NB4 (cell line): ENCODE measurements around the gene INO80C.
"Not testable (repeated sequence)": the region's sequence is repeated elsewhere in the genome, so short reads cannot be mapped to it uniquely, and the experiment has no call there.

Source experiments
- DNase-seq: peaks from one replicate; pipeline ENCODE4 v3.0.0; 2010; ENCODE audit warnings: low read depth
- H3K4me3 ChIP-seq: one replicate; pipeline ENCODE4 v1.5.1; 2011; ENCODE audit warnings: mild to moderate bottlenecking, low read depth, low read length, moderate library complexity
- MYC ChIP-seq: IDR thresholded peaks from 2 replicates; pipeline ENCODE4 v1.6.1; 2011; ENCODE audit warnings: low read depth, low read length
- POLR2A ChIP-seq: IDR thresholded peaks from 2 replicates; pipeline ENCODE4 v1.6.1; 2011; ENCODE audit warnings: mild to moderate bottlenecking; ENCODE audit not compliant: insufficient read length; ENCODE audit errors: extremely low read depth
- TF ChIP-seq, protein P1 (sequence below): IDR thresholded peaks from 2 replicates; pipeline ENCODE4 v1.6.1; 2011; ENCODE audit warnings: low read depth, low read length
- TF ChIP-seq, protein P2 (sequence below): IDR thresholded peaks from one replicate; pipeline ENCODE4 v1.5.1; 2012; ENCODE audit warnings: low read depth, low read length

The INO80C gene

DNA sequence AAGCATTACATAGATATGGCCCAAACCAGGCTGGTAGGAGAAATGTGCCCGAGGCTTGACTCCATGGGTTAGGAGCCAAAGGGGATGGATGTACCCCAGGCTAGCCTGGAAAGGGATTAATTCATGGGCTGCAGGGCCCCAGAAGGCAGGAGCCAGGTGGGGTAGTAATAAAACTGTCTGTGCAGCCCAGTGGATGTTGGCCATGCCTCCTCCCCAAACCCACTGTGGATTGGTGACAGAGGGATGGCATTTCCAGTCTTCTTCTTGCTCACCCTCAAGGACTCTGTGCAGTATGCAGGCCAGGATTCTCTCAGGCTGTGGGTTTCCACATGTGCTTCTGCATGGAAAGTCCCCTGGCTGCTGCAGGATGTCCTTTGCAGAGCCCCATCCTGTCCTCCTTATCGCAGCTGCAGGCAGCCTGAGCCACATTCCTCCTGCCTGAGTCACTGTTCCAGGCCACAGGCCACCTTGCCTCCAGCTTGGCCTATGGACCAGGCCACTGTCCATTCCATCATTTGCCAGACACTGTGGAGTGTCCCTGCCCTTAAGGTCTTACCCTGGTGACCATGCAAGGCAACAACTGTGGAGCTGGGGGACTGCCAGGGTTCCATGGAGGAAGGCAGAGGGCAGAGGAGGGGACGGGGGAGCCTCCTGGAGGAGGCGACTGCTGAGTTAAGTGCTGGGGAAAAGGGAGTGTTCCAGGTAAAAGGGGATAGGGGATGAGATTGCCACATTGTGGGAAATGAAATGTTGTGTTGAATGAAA is 38.9 kb downstream of the INO80C start:
- DNase-seq, result no peak
- no peak overlapping the region for H3K4me3 ChIP-seq
- TF ChIP-seq, protein P1, sequence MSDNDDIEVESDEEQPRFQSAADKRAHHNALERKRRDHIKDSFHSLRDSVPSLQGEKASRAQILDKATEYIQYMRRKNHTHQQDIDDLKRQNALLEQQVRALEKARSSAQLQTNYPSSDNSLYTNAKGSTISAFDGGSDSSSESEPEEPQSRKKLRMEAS, result no peak
- TF ChIP-seq MYC (no peak), POLR2A (no peak)
- TF ChIP-seq, protein P2, sequence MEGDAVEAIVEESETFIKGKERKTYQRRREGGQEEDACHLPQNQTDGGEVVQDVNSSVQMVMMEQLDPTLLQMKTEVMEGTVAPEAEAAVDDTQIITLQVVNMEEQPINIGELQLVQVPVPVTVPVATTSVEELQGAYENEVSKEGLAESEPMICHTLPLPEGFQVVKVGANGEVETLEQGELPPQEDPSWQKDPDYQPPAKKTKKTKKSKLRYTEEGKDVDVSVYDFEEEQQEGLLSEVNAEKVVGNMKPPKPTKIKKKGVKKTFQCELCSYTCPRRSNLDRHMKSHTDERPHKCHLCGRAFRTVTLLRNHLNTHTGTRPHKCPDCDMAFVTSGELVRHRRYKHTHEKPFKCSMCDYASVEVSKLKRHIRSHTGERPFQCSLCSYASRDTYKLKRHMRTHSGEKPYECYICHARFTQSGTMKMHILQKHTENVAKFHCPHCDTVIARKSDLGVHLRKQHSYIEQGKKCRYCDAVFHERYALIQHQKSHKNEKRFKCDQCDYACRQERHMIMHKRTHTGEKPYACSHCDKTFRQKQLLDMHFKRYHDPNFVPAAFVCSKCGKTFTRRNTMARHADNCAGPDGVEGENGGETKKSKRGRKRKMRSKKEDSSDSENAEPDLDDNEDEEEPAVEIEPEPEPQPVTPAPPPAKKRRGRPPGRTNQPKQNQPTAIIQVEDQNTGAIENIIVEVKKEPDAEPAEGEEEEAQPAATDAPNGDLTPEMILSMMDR, result no peak

DNA sequence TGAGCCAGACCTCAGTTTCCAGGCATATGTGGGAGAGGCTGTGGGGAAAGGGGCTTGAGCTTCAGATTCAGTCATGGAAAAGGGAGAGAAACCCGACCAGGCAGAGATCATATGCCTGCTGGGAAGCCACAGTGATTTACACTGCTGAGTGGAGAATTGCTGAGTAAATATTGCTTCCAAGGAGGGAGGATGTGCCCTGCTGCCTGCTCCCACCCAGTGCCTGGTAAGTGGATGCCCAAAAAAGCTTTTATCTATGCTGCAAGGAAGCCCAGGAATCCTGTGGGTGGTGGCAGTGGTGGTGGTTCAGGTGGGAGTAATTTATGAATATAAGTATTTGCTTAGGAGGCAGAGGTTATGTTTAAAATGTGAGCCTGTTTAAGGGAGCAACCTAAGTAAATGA is 39.5 kb downstream of the INO80C start:
- TF ChIP-seq, protein P2, result no peak
- TF ChIP-seq POLR2A (no peak), MYC (no peak)
- TF ChIP-seq, protein P1, result no peak
- no peak overlapping the region for H3K4me3 ChIP-seq
- DNase-seq, result no peak

DNA sequence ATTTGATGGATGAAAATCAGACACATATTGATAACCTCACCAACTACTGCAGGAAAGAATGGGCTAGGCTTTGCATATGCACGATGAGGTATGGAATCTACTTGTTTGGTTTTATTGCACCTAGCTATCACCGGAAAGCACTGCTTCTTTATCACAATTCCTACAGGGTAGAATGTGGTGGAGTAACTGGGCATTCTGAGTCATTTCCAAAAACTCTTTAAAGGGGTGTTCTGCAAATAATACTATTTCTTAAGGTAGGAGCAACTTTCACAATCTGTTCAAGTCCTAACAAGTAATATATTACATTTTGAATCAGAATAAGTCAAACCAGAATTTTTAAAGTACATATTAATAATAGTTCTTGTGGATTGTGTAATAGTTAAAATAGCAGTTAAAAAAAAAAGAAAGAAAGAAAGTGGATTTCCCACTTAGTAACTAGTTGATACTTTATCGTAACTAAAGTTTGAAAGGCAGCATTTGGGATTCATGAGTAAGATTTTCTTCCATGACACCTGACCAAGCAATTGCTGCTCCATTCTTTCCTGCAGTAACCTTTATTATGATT is 40.5 kb downstream of the INO80C start:
- TF ChIP-seq, protein P2, result no peak
- TF ChIP-seq, protein P1, result no peak
- TF ChIP-seq POLR2A (no peak), MYC (no peak)
- no peak for DNase-seq
- no peak overlapping the region for H3K4me3 ChIP-seq

DNA sequence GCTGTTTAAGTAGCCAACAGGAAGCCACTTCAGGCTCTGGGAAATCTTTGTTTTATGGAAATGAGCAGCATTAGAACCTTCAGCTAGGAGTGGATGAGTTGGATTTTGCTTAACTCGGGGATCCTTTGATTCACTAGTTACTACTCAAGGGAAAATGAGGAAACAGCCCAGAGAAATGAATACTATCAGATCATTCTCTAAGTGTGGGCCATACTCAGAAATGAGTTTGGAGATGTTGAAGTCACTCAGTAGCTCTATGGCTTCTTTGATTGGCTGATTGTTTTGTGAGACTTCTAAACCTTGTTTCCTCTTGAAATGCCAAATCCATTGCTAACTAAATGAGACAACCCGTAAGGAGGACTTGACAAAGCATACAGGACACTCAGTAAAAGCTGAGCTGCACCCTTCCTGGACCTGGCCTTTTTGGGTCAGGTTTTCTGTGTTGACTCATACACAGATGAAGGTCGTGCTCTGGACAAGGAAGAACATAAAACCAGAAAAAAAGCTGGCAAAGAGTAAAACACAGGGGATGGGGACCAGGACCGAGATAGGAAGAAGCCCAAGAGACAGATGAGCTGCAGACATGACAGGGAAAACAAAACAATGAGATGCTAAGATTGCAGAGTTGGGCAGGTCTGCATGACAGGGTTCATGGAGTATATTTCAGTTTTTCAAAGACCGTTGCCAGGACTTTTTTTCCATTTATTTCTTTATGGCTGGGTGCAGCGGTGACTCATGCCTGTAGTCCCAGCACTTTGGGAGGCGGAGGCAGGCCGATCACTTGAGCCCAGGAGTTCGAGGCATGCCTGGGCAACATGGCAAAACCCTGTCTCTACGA is 41.6 kb downstream of the INO80C start:
- TF ChIP-seq, protein P1, result no peak
- TF ChIP-seq POLR2A (no peak), MYC (no peak)
- TF ChIP-seq, protein P2, result no peak
- H3K4me3 ChIP-seq, result no peak overlapping the region
- DNase-seq, result no peak

DNA sequence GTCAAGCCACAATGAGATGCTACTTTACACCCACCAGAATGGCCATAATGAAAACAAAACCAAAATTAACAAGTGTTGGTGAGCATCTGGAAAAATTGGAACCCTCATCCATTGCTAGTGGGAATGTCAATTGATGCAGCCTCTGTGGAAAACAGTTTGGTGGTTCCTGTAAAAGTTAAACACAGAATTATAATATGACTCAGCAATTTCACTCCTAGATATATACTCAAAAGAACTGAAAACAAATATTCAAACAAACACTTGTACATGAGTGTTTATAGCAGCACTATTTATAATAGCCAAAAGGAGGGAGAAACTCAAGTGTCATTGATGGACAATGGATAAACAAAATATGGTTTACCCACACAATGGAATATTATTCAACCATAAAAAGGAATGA is 43.0 kb downstream of the INO80C start:
- DNase-seq, result no peak
- no peak overlapping the region for H3K4me3 ChIP-seq
- TF ChIP-seq, protein P1, result no peak
- TF ChIP-seq, protein P2, result no peak
- TF ChIP-seq MYC (no peak), POLR2A (no peak)

DNA sequence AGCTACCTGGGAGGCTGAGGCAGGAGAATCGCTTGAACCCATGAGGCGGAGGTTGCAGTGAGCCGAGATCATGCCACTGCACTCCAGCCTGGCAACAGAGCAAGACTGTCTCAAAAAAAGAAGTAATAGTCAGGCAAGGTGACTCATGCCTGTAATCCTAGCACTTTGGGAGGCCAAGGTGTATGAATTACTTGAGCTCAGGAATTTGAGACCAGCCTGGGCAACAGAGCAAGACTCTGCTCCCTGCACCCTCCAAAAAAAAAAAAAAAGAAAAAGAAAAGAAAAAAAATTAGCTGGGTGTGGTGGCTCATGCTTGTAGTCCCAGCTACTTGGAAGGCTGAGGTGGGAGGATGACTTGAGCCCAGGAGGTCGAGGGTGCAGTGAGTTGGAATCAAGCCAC is 44.7 kb downstream of the INO80C start:
- H3K4me3 ChIP-seq, DNase-seq: not testable (repeated sequence)
